IMR-90 (cell line): ENCODE data around the gene HSPH1. TPM values are rescaled to one million over a fixed set of nuclear protein-coding genes. Genes with fewer than 3 reads are reported as not detected.

Experiments used
- ATAC-seq: fragments of 200-7000 bp; cut with Tn5 transposase; 2 replicates; pipeline ENCODE4 v1.9.1; 2020; ENCODE audit warnings: low read depth, mild to moderate bottlenecking, moderate library complexity
- BruUV-seq: library from RNA; stranded (reverse); fragments of 400-500 nt; replicated peaks from 2 replicates; lab custom pipeline; 2021; lab: Mats Ljungman, UMichigan
- CTCF ChIA-PET: fragments of 300-600 bp; formaldehyde crosslinking; extraction: SDS; loops from one replicate; lab custom pipeline; 2021; ENCODE audit warnings: antibody characterized with exemption; lab: Yijun Ruan, JAX
- POLR2A ChIA-PET: fragments of 300-600 bp; sonication (Branson Sonifier 250); formaldehyde crosslinking; loops from one replicate; lab custom pipeline; 2022; ENCODE audit warnings: antibody characterized with exemption; ENCODE audit not compliant: unreplicated experiment; lab: Charles Lee
- DNase-seq: peaks from one replicate; pipeline ENCODE4 v3.0.0; 2013
- H2AFZ ChIP-seq: replicated peaks from 2 replicates; pipeline ENCODE3; 2013; ENCODE audit warnings: low read length, mild to moderate bottlenecking; ENCODE audit not compliant: poor library complexity
- H2AK5ac ChIP-seq: 2 replicates; pipeline ENCODE4 v1.6.1; 2013; ENCODE audit warnings: low read depth, low read length, inconsistent platforms
- H2AK9ac ChIP-seq: replicated peaks from 2 replicates; pipeline ENCODE3; 2013; ENCODE audit warnings: mild to moderate bottlenecking, low read depth, low read length, moderate library complexity; ENCODE audit not compliant: poor library complexity
- H2BK120ac ChIP-seq: 2 replicates; pipeline ENCODE4 v1.6.1; 2013; ENCODE audit warnings: low read depth, low read length, inconsistent platforms
- H2BK15ac ChIP-seq: 3 replicates; pipeline ENCODE4 v1.6.1; 2013; ENCODE audit warnings: low read depth, low read length, inconsistent platforms
- H2BK20ac ChIP-seq: 2 replicates; pipeline ENCODE4 v1.6.1; 2013; ENCODE audit warnings: low read depth, mild to moderate bottlenecking, inconsistent platforms, low read length, moderate library complexity
- H2BK5ac ChIP-seq: 2 replicates; pipeline ENCODE4 v1.6.1; 2013; ENCODE audit warnings: mild to moderate bottlenecking, low read depth, low read length, inconsistent platforms; ENCODE audit not compliant: poor library complexity, severe bottlenecking
- H3K14ac ChIP-seq: replicated peaks from 2 replicates; pipeline ENCODE4 v1.6.1; 2013; ENCODE audit warnings: low read depth, low read length, inconsistent platforms
- H3K18ac ChIP-seq: 2 replicates; pipeline ENCODE4 v1.6.1; 2013; ENCODE audit warnings: low read depth, low read length, control low read depth
- H3K23ac ChIP-seq: 2 replicates; pipeline ENCODE4 v1.6.1; 2013; ENCODE audit warnings: low read depth, low read length, inconsistent platforms
- H3K27ac ChIP-seq: 2 replicates; pipeline ENCODE4 v1.5.1; 2013; ENCODE audit warnings: mild to moderate bottlenecking, control low read depth, low read length; ENCODE audit not compliant: insufficient read depth
- H3K27me3 ChIP-seq: 2 replicates; pipeline ENCODE4 v1.6.1; 2013; ENCODE audit warnings: low read length; ENCODE audit not compliant: control insufficient read depth, insufficient read depth
- H3K36me3 ChIP-seq: 2 replicates; pipeline ENCODE4 v1.6.1; 2013; ENCODE audit warnings: low read length, mixed read lengths; ENCODE audit not compliant: control insufficient read depth, insufficient read depth
- H3K4ac ChIP-seq: 2 replicates; pipeline ENCODE4 v1.6.1; 2013; ENCODE audit warnings: low read depth, low read length, inconsistent platforms
- H3K4me1 ChIP-seq: 2 replicates; pipeline ENCODE4 v1.6.1; 2013; ENCODE audit warnings: low read length, mixed read lengths; ENCODE audit not compliant: control insufficient read depth, insufficient read depth
- H3K4me2 ChIP-seq: 2 replicates; pipeline ENCODE4 v1.6.1; 2013; ENCODE audit warnings: low read depth, mild to moderate bottlenecking, control low read depth, low read length, moderate library complexity
- H3K4me3 ChIP-seq: 2 replicates; pipeline ENCODE4 v1.5.1; 2013; ENCODE audit warnings: low read depth, mild to moderate bottlenecking, control low read depth, low read length, moderate library complexity; ENCODE audit not compliant: insufficient read depth
- H3K56ac ChIP-seq: 2 replicates; pipeline ENCODE4 v1.6.1; 2013; ENCODE audit warnings: low read length, inconsistent platforms; ENCODE audit not compliant: insufficient read depth; ENCODE audit errors: extremely low read depth
- H3K79me1 ChIP-seq, 2 experiments: 2 replicates each; pipeline ENCODE4 v1.6.1; 2013; ENCODE audit warnings: low read length in 2 of 2, inconsistent platforms in 1 of 2, low read depth in 1 of 2
- H3K9ac ChIP-seq: 2 replicates; pipeline ENCODE4 v1.6.1; 2013; ENCODE audit warnings: low read depth, low read length, control low read depth
- H3K9me1 ChIP-seq: 2 replicates; pipeline ENCODE4 v1.6.1; 2013; ENCODE audit warnings: low read length, inconsistent platforms; ENCODE audit not compliant: insufficient read depth
- H3K9me3 ChIP-seq: 2 replicates; pipeline ENCODE4 v1.6.1; 2013; ENCODE audit warnings: low read length; ENCODE audit not compliant: control insufficient read depth, insufficient read depth
- H4K20me1 ChIP-seq: 2 replicates; pipeline ENCODE4 v1.6.1; 2013; ENCODE audit warnings: low read length, inconsistent platforms; ENCODE audit not compliant: insufficient read depth
- H4K5ac ChIP-seq: 2 replicates; pipeline ENCODE4 v1.6.1; 2013; ENCODE audit warnings: mild to moderate bottlenecking, low read depth, low read length, control low read depth
- H4K8ac ChIP-seq, 2 experiments: 2 replicates each; pipeline ENCODE4 v1.6.1; 2013; ENCODE audit warnings: low read depth in 2 of 2, low read length in 2 of 2, control low read depth in 1 of 2, inconsistent platforms in 1 of 2
- H4K91ac ChIP-seq: 2 replicates; pipeline ENCODE4 v1.6.1; 2013; ENCODE audit warnings: low read depth, low read length, inconsistent platforms; ENCODE audit not compliant: insufficient read depth
- BHLHE40 ChIP-seq: fragments of 150-350 bp; IDR thresholded peaks from 2 replicates; pipeline ENCODE4 v1.6.1; 2016; ENCODE audit warnings: mild to moderate bottlenecking, low read depth, low read length
- CEBPB ChIP-seq: IDR thresholded peaks from 2 replicates; pipeline ENCODE4 v1.6.1; 2012; ENCODE audit warnings: low read depth, low read length, improper control_type of control experiment
- CHD1 ChIP-seq: IDR thresholded peaks from 2 replicates; pipeline ENCODE4 v1.6.1; 2012; ENCODE audit warnings: low read depth, low read length, improper control_type of control experiment
- FOS ChIP-seq: fragments of 150-350 bp; IDR thresholded peaks from 2 replicates; pipeline ENCODE4 v1.6.1; 2016; ENCODE audit warnings: low read depth, low read length
- MAFK ChIP-seq: IDR thresholded peaks from 2 replicates; pipeline ENCODE4 v1.6.1; 2012; ENCODE audit warnings: low read depth, low read length, improper control_type of control experiment
- MAZ ChIP-seq: IDR thresholded peaks from 2 replicates; pipeline ENCODE4 v1.6.1; 2012; ENCODE audit warnings: low read depth, mild to moderate bottlenecking, low read length, improper control_type of control experiment, moderate library complexity, borderline replicate concordance
- MXI1 ChIP-seq: IDR thresholded peaks from 2 replicates; pipeline ENCODE4 v1.6.1; 2012; ENCODE audit warnings: low read depth, mild to moderate bottlenecking, low read length, moderate library complexity, borderline replicate concordance
- NFE2L2 ChIP-seq: fragments of 150-350 bp; IDR thresholded peaks from 2 replicates; pipeline ENCODE4 v1.6.1; 2016; ENCODE audit warnings: low read depth, mild to moderate bottlenecking, low read length
- RAD21 ChIP-seq: IDR thresholded peaks from 2 replicates; pipeline ENCODE4 v1.6.1; 2012; ENCODE audit warnings: low read length, improper control_type of control experiment
- RCOR1 ChIP-seq: IDR thresholded peaks from 2 replicates; pipeline ENCODE4 v1.6.1; 2012; ENCODE audit warnings: mild to moderate bottlenecking, low read length, improper control_type of control experiment; ENCODE audit not compliant: insufficient replicate concordance
- RFX5 ChIP-seq: IDR thresholded peaks from 2 replicates; pipeline ENCODE4 v1.8.0; 2012; ENCODE audit warnings: low read depth, mild to moderate bottlenecking, low read length, moderate library complexity
- SMC3 ChIP-seq: fragments of 150-350 bp; IDR thresholded peaks from 2 replicates; pipeline ENCODE4 v1.6.1; 2016; ENCODE audit warnings: low read depth, mild to moderate bottlenecking, antibody characterized with exemption, low read length, moderate library complexity
- WGBS, 2 experiments: methylation state at CpG; one replicate each; pipeline versions ENCODE4 v1.1.5 to v1.1.7; 2013; ENCODE audit warnings: missing lambda C conversion rate in 2 of 2; ENCODE audit not compliant: insufficient read length in 1 of 2; ENCODE audit errors: extremely low coverage in 2 of 2; 5-methylcytosine and 5-hydroxymethylcytosine counted together
- dilution Hi-C: fragments of 300-500 bp; cut with HindIII; formaldehyde crosslinking; loops from one replicate; pipeline ENCODE4 v1.14.3; 2018; ENCODE audit warnings: low sequenced_read_pairs; ENCODE audit not compliant: unreplicated experiment
- in situ Hi-C: fragments of 300-500 bp; cut with MboI; formaldehyde crosslinking; loops from 3 replicates; pipeline ENCODE4 v1.14.3; 2019; ENCODE audit warnings: low sequenced_read_pairs, inconsistent platforms, mixed read lengths
- intact Hi-C: fragments of 100-400 bp; cut with micrococcal nuclease; formaldehyde crosslinking; loops from 2 replicates; pipeline ENCODE4 v1.10.0; 2022
- polyA plus RNA-seq, 3 experiments: library from polyadenylated mRNA; depleted of rRNA; stranded (reverse); fragments of >200 nt; gene quantifications; 2 replicates each; pipeline ENCODE4 v1.2.3, GENCODE V29; 2012; ENCODE audit warnings: low replicate concordance in 1 of 3
- total RNA-seq: library from RNA; depleted of rRNA; stranded (reverse); fragments of >200 nt; gene quantifications from 2 replicates; pipeline ENCODE4 v1.2.3, GENCODE V29; 2012
- TF ChIP-seq, protein P1 (sequence below): conservative IDR thresholded peaks from 2 replicates; pipeline ENCODE4 v1.5.1; 2012; ENCODE audit warnings: mild to moderate bottlenecking, low read depth, low read length, improper control_type of control experiment
- TF ChIP-seq, protein P2 (sequence below): fragments of 150-350 bp; IDR thresholded peaks from 2 replicates; pipeline ENCODE4 v1.6.1; 2017; ENCODE audit warnings: mild to moderate bottlenecking, antibody characterized with exemption, low read length, low read depth

HSPH1 gene
- total and polyA plus RNA-seq, 2 of the 4 experiments (the other 2 are of a cell fraction), result 36.8 to 40.3 TPM

GRCh38 chr13:31184451-31184850, 22.7 kb upstream of the HSPH1 start:
- H2AFZ ChIP-seq, result no peak overlapping the region
- H4K20me1 ChIP-seq, result no peaks in the 10 kb centered on the region
- DNase-seq (no peak), ATAC-seq (no peak)
- H4K8ac ChIP-seq, result no peak overlapping the region
- no peak overlapping the region for H2BK120ac ChIP-seq
- H3K56ac ChIP-seq, result no peak overlapping the region
- no peaks in the 10 kb centered on the region for H3K9me1 ChIP-seq
- POLR2A ChIA-PET, result no interaction called here
- intact Hi-C loops (no loop called here), in situ Hi-C loops (no loop called here), dilution Hi-C loops (no loop called here)
- H3K23ac ChIP-seq, result no peak overlapping the region
- H4K91ac ChIP-seq, result no peak overlapping the region
- no peak overlapping the region for H4K5ac ChIP-seq
- no peak overlapping the region for H3K4me3 ChIP-seq
- H3K27me3 ChIP-seq, result peaks cover 11% of the 10 kb centered on the region
- no TSS peak for BruUV-seq
- H3K27ac ChIP-seq, result no peak overlapping the region
- no peak overlapping the region for H2BK20ac ChIP-seq
- H3K4me2 ChIP-seq, result no peak overlapping the region
- H3K9me3 ChIP-seq, result no peaks in the 10 kb centered on the region
- H2AK9ac ChIP-seq, result no peak overlapping the region
- H3K18ac ChIP-seq, result no peak overlapping the region
- no peak overlapping the region for H3K14ac ChIP-seq
- H3K4ac ChIP-seq, result no peak overlapping the region
- H3K79me1 ChIP-seq, result no peaks in the 10 kb centered on the region
- no peaks in the 10 kb centered on the region for H3K36me3 ChIP-seq
- no peaks in the 10 kb centered on the region for H3K4me1 ChIP-seq
- no peak overlapping the region for H2BK5ac ChIP-seq
- TF ChIP-seq, protein P1, sequence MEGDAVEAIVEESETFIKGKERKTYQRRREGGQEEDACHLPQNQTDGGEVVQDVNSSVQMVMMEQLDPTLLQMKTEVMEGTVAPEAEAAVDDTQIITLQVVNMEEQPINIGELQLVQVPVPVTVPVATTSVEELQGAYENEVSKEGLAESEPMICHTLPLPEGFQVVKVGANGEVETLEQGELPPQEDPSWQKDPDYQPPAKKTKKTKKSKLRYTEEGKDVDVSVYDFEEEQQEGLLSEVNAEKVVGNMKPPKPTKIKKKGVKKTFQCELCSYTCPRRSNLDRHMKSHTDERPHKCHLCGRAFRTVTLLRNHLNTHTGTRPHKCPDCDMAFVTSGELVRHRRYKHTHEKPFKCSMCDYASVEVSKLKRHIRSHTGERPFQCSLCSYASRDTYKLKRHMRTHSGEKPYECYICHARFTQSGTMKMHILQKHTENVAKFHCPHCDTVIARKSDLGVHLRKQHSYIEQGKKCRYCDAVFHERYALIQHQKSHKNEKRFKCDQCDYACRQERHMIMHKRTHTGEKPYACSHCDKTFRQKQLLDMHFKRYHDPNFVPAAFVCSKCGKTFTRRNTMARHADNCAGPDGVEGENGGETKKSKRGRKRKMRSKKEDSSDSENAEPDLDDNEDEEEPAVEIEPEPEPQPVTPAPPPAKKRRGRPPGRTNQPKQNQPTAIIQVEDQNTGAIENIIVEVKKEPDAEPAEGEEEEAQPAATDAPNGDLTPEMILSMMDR, result no peak
- no peak for TF ChIP-seq NFE2L2
- TF ChIP-seq MAFK, result no peak
- TF ChIP-seq RCOR1, result no peak
- TF ChIP-seq MAZ, result no peak
- no peak for TF ChIP-seq SMC3
- TF ChIP-seq BHLHE40, result no peak
- TF ChIP-seq CEBPB, result no peak
- no peak for TF ChIP-seq RAD21
- TF ChIP-seq RFX5, result no peak
- no peak for TF ChIP-seq MXI1
- TF ChIP-seq, protein P2, sequence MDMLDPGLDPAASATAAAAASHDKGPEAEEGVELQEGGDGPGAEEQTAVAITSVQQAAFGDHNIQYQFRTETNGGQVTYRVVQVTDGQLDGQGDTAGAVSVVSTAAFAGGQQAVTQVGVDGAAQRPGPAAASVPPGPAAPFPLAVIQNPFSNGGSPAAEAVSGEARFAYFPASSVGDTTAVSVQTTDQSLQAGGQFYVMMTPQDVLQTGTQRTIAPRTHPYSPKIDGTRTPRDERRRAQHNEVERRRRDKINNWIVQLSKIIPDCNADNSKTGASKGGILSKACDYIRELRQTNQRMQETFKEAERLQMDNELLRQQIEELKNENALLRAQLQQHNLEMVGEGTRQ, result no peak
- TF ChIP-seq FOS, result no peak
- no peak for TF ChIP-seq CHD1
- CTCF ChIA-PET, result no interaction called here
- no peak overlapping the region for H2BK15ac ChIP-seq
- no peak overlapping the region for H2AK5ac ChIP-seq
- H3K9ac ChIP-seq, result no peak overlapping the region
- WGBS, 2 experiments, result 100% methylated on average over 1 of the region's 6 CpGs; no CpG with 5 or more reads in 1 of the 2 experiments
